ENCODE results near the gene METTL27. TPM values are rescaled to one million over a fixed set of nuclear protein-coding genes. Genes with fewer than 3 reads are reported as not detected.
"Not testable (repeated sequence)": the region's sequence is repeated elsewhere in the genome, so short reads cannot be mapped to it uniquely, and the experiment has no call there.

Gene METTL27
- total and polyA plus RNA-seq, 12 donors, result 0.16 to 1.3 (median 0.42) TPM; not detected in 3

DNA sequence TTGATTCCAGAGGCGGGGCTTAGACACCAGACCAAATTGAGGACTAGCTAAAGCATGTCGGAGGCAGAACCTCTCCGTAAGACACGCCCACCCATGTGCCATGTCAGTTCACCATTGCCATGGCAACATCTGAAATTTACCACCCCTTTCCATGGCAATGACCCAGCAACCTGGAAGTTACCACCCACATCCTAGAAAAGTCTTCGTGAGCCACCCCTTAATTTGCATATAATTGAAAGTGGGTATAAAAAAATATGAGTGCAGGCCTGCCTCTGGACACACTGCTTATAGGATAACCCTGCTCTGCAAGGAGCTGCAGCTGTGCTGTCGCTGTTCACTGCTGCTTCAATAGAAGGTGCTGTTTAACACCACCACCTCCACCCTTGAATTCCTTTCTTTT is 46.6 kb upstream of the METTL27 start:
- Histone ChIP-seq H3K27ac (peak overlapping the region in 1 of 10 donors; percentile 15), H3K36me3 (no peaks in the 10 kb centered on the region), H3K4me1 (peaks cover 13 to 63% (median 24%) of the 10 kb centered on the region in 9 donors), H3K4me3 (no peak overlapping the region), H3K27me3 (peaks cover 0 to 15% (median 0%) of the 10 kb centered on the region in 7 donors), H3K9me3 (no peaks in the 10 kb centered on the region)
- ATAC-seq, result no peak
- 86 to 89% methylated on average over 6 of the region's 6 CpGs for WGBS, 2 donors
- no peak for DNase-seq
- intact Hi-C loops (cut with DNase I), result no loop called here
- TF ChIP-seq, protein P1, sequence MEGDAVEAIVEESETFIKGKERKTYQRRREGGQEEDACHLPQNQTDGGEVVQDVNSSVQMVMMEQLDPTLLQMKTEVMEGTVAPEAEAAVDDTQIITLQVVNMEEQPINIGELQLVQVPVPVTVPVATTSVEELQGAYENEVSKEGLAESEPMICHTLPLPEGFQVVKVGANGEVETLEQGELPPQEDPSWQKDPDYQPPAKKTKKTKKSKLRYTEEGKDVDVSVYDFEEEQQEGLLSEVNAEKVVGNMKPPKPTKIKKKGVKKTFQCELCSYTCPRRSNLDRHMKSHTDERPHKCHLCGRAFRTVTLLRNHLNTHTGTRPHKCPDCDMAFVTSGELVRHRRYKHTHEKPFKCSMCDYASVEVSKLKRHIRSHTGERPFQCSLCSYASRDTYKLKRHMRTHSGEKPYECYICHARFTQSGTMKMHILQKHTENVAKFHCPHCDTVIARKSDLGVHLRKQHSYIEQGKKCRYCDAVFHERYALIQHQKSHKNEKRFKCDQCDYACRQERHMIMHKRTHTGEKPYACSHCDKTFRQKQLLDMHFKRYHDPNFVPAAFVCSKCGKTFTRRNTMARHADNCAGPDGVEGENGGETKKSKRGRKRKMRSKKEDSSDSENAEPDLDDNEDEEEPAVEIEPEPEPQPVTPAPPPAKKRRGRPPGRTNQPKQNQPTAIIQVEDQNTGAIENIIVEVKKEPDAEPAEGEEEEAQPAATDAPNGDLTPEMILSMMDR (IDR thresholded peaks at IDR 0.05), result no peak

GRCh38 chr7:73887762-73888161 is 45.4 kb upstream of the METTL27 start:
- WGBS, 2 donors, result 91 to 93% methylated on average over 5 of the region's 5 CpGs
- no peak for DNase-seq
- Histone ChIP-seq H3K4me3 (no peak overlapping the region), H3K27me3 (peaks cover 0 to 15% (median 0%) of the 10 kb centered on the region in 7 donors), H3K4me1 (peaks cover 10 to 51% (median 16%) of the 10 kb centered on the region in 9 donors), H3K27ac (peak overlapping the region in 1 of 10 donors; percentile 90), H3K9me3 (no peaks in the 10 kb centered on the region), H3K36me3 (no peaks in the 10 kb centered on the region)
- TF ChIP-seq, protein P1 (IDR thresholded peaks at IDR 0.05), result no peak
- intact Hi-C loops (cut with DNase I), result no loop called here
- no peak for ATAC-seq

DNA sequence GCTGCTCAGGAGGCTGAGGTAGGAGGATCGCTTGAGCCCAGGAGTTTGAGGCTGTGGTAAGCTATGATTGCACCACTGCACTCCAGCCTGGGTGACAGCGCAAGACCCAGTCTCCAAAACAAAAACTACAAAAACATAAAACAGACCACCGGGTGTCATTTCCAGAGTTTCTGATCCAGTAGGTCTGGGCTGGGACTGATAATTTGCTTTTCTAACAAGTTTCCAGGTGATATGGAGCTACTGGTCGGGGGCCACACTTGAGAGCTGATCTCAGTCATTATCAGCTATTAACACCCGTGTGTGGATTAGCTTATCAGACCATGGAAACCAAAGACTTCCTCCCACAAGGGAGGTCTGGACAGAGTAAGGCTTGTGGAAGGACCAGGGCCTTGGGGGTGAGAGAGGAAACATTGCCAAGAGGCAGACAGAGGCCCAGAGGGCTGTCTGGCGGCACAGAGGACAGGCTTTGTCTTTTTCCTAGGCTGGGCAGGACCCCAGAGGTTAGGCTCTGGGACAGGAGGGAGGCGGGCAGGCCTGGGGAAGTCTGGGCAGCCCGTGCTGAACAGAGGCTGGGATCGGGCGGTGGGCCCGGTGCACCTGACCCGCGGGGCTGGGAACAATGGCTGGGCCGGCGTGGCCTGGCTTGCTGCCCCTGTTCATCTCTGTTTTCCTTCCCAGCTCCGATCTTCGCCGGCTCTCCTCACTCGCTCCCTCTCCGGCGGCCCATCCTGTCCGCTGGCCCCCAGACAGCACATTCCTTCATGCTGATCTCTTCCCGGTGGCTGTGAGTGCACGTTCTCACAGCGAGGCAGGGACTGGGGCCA is 43.9 kb upstream of the METTL27 start:
- H3K9me3 ChIP-seq, result no peaks in the 10 kb centered on the region
- no peaks in the 10 kb centered on the region for H3K36me3 ChIP-seq
- no peak overlapping the region for H3K4me3 ChIP-seq
- peak in 1 of 2 donors; percentile 68 for DNase-seq
- peak overlapping the region; percentile 11 to 90 (median 78) for H3K27ac ChIP-seq
- peak; percentile 54 to 77 (median 64) for ATAC-seq
- peaks cover 16 to 52% (median 23%) of the 10 kb centered on the region in 9 donors for H3K4me1 ChIP-seq
- WGBS, 2 donors, result 16 to 20% methylated on average over 25 of the region's 25 CpGs
- intact Hi-C loops (cut with DNase I), result no loop called here
- peaks cover 0 to 15% (median 0%) of the 10 kb centered on the region in 7 donors for H3K27me3 ChIP-seq
- TF ChIP-seq, protein P1 (IDR thresholded peaks at IDR 0.05), result no peak

GRCh38 chr7:73885433-73885974 is 43.2 kb upstream of the METTL27 start:
- H3K27ac ChIP-seq, result peak overlapping the region in 5 of 10 donors; percentile 75 to 90 (median 82)
- DNase-seq (no peak), ATAC-seq (no peak)
- WGBS, 2 donors, result 95 to 100% methylated on average over 3 of the region's 3 CpGs
- H3K27me3 ChIP-seq, result peaks cover 0 to 21% (median 0%) of the 10 kb centered on the region in 7 donors
- TF ChIP-seq, protein P1 (IDR thresholded peaks at IDR 0.05), result no peak
- no peak overlapping the region for H3K4me3 ChIP-seq
- no peaks in the 10 kb centered on the region for H3K9me3 ChIP-seq
- intact Hi-C loops (cut with DNase I), result no loop called here
- peaks cover 21 to 52% (median 28%) of the 10 kb centered on the region in 9 donors for H3K4me1 ChIP-seq
- no peaks in the 10 kb centered on the region for H3K36me3 ChIP-seq

DNA sequence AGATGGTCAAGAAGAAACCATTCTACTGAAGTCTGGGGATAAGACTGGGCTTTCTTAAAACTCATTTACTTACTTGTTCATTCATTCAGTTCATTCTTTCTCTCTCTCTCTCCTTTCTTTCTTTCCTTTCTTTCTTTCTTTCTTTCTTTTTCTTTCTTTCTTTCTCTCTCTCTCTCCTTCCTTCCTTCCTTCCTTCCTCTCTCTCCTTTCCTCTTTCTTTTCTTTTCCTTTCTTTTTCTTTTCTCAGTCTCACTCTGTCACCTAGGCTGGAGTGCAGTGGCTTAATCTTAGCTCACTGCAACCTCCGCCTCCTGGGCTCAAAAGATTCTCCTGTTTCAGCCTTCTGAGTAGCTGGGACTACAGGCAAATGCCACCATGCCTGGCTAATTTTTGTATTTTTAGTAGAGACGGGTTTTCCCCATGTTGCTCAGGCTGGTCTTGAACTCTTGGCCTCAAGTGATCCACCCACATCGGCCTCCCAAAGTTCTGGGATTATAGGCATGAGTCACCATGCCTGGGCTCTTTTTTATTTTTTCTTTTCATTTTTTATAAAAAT is 42.6 kb upstream of the METTL27 start:
- intact Hi-C loops (cut with DNase I), result loop anchor here in 2 of 10 donors (5.0 kb wide), 1 partner anchor 142 kb away; the partner anchor contains the start of gene ELN (in 2 of the 2)
- not testable (repeated sequence) for H3K4me3 ChIP-seq, ATAC-seq, H3K9me3 ChIP-seq, DNase-seq, H3K36me3 ChIP-seq
- H3K27ac ChIP-seq, result peak overlapping the region in 1 of 10 donors; percentile 82
- WGBS, 2 donors, result 92 to 93% methylated on average over 3 of the region's 3 CpGs
- peaks cover 0 to 24% (median 0%) of the 10 kb centered on the region in 7 donors for H3K27me3 ChIP-seq
- peaks cover 26 to 56% (median 33%) of the 10 kb centered on the region in 9 donors for H3K4me1 ChIP-seq

Measured in heart right ventricle (tissue), 16 donors.